IPS-20b (cell line): ENCODE data around the gene AFP.

Experiments used
- H3K27ac ChIP-seq: one replicate; pipeline ENCODE4 v1.5.1; 2013; ENCODE audit warnings: low read length
- H3K27me3 ChIP-seq: 2 replicates; pipeline ENCODE4 v1.6.1; 2013; ENCODE audit warnings: mild to moderate bottlenecking, low read length, inconsistent platforms; ENCODE audit not compliant: insufficient read depth
- H3K36me3 ChIP-seq: 2 replicates; pipeline ENCODE4 v1.6.1; 2013; ENCODE audit warnings: low read depth, mild to moderate bottlenecking, inconsistent platforms, low read length, moderate library complexity; ENCODE audit not compliant: insufficient read depth
- H3K4me1 ChIP-seq: 2 replicates; pipeline ENCODE4 v1.6.1; 2013; ENCODE audit warnings: mild to moderate bottlenecking, control low read depth, inconsistent platforms, low read length, moderate library complexity; ENCODE audit not compliant: insufficient read depth
- H3K4me3 ChIP-seq: 2 replicates; pipeline ENCODE4 v1.5.1; 2013; ENCODE audit warnings: mild to moderate bottlenecking, low read length, inconsistent platforms
- H3K9ac ChIP-seq: 2 replicates; pipeline ENCODE4 v1.6.1; 2013; ENCODE audit warnings: low read depth, mild to moderate bottlenecking, inconsistent platforms, low read length, moderate library complexity
- H3K9me3 ChIP-seq: 2 replicates; pipeline ENCODE4 v1.6.1; 2013; ENCODE audit warnings: mild to moderate bottlenecking, low read depth, low read length, inconsistent platforms; ENCODE audit not compliant: insufficient read depth

Gene AFP

DNA sequence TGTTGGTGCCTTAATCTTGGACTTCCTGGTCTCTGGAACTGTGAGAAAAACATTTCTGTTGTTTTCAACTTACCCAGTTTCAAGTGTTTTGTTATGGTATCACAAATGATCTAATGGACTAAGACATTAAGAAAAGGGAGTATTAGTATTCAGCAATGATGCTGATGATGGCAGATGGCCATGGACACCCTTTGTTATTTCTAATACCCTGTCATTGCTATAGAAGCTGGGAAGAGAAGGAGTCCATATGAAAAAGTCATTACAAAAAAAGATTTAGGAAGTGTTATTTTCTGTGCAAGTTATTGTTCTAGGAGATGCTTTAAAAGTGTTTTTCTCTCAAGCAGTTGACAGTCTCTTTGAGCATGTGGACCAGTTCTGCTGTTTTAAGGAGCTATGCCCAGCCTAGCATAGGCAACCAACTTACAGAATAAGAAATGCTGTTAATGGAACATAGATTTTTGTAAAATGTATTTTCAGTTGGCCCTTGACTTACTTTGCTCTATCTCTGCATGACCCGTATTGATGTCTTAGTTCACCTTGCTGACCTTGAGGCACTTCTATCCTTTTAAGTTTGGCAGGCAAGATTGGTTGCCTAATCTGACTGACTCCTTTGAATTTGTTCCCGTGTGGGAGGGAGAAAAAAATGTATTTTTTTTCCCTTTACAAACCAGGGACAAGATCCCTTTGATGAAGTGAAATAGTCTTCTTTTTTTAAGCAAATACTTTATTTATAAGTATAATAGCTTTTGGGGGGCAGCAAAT is 6.0 kb upstream of the AFP start:
- Histone ChIP-seq H3K27ac (no peak overlapping the region), H3K4me1 (no peaks in the 10 kb centered on the region), H3K27me3 (no peaks in the 10 kb centered on the region), H3K9me3 (no peaks in the 10 kb centered on the region), H3K9ac (no peak overlapping the region), H3K4me3 (no peak overlapping the region), H3K36me3 (no peaks in the 10 kb centered on the region)

DNA sequence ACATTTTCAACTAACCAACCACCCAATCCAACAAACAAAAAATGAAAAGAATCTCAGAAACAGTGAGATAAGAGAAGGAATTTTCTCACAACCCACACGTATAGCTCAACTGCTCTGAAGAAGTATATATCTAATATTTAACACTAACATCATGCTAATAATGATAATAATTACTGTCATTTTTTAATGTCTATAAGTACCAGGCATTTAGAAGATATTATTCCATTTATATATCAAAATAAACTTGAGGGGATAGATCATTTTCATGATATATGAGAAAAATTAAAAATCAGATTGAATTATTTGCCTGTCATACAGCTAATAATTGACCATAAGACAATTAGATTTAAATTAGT is 4.2 kb upstream of the AFP start:
- H3K27me3 ChIP-seq: no peaks in the 10 kb centered on the region
- no peak overlapping the region for H3K27ac ChIP-seq
- no peaks in the 10 kb centered on the region for H3K4me1 ChIP-seq
- H3K36me3 ChIP-seq: no peaks in the 10 kb centered on the region
- H3K9me3 ChIP-seq: no peaks in the 10 kb centered on the region
- H3K4me3 ChIP-seq: no peak overlapping the region
- H3K9ac ChIP-seq: no peak overlapping the region

DNA sequence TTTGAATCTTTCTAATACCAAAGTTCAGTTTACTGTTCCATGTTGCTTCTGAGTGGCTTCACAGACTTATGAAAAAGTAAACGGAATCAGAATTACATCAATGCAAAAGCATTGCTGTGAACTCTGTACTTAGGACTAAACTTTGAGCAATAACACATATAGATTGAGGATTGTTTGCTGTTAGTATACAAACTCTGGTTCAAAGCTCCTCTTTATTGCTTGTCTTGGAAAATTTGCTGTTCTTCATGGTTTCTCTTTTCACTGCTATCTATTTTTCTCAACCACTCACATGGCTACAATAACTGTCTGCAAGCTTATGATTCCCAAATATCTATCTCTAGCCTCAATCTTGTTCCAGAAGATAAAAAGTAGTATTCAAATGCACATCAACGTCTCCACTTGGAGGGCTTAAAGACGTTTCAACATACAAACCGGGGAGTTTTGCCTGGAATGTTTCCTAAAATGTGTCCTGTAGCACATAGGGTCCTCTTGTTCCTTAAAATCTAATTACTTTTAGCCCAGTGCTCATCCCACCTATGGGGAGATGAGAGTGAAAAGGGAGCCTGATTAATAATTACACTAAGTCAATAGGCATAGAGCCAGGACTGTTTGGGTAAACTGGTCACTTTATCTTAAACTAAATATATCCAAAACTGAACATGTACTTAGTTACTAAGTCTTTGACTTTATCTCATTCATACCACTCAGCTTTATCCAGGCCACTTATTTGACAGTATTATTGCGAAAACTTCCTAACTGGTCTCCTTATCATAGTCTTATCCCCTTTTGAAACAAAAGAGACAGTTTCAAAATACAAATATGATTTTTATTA is 3.6 kb upstream of the AFP start:
- H3K36me3 ChIP-seq: no peaks in the 10 kb centered on the region
- H3K4me3 ChIP-seq: no peak overlapping the region
- no peak overlapping the region for H3K27ac ChIP-seq
- H3K4me1 ChIP-seq: no peaks in the 10 kb centered on the region
- no peaks in the 10 kb centered on the region for H3K9me3 ChIP-seq
- no peaks in the 10 kb centered on the region for H3K27me3 ChIP-seq
- no peak overlapping the region for H3K9ac ChIP-seq

DNA sequence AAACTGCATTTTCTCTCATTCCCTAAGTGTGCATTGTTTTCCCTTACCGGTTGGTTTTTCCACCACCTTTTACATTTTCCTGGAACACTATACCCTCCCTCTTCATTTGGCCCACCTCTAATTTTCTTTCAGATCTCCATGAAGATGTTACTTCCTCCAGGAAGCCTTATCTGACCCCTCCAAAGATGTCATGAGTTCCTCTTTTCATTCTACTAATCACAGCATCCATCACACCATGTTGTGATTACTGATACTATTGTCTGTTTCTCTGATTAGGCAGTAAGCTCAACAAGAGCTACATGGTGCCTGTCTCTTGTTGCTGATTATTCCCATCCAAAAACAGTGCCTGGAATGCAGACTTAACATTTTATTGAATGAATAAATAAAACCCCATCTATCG is 2.9 kb upstream of the AFP start:
- Histone ChIP-seq H3K27me3 (no peaks in the 10 kb centered on the region), H3K9me3 (no peaks in the 10 kb centered on the region), H3K4me3 (no peak overlapping the region), H3K27ac (no peak overlapping the region), H3K36me3 (no peaks in the 10 kb centered on the region), H3K4me1 (no peaks in the 10 kb centered on the region), H3K9ac (no peak overlapping the region)

DNA sequence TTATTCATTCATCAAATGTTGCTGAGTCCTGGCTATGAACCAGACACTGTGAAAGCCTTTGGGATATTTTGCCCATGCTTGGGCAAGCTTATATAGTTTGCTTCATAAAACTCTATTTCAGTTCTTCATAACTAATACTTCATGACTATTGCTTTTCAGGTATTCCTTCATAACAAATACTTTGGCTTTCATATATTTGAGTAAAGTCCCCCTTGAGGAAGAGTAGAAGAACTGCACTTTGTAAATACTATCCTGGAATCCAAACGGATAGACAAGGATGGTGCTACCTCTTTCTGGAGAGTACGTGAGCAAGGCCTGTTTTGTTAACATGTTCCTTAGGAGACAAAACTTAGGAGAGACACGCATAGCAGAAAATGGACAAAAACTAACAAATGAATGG is 1.7 kb upstream of the AFP start:
- H3K36me3 ChIP-seq: no peaks in the 10 kb centered on the region
- H3K9ac ChIP-seq: no peak overlapping the region
- H3K27ac ChIP-seq: no peak overlapping the region
- H3K4me3 ChIP-seq: no peak overlapping the region
- no peaks in the 10 kb centered on the region for H3K9me3 ChIP-seq
- no peaks in the 10 kb centered on the region for H3K4me1 ChIP-seq
- H3K27me3 ChIP-seq: no peaks in the 10 kb centered on the region

DNA sequence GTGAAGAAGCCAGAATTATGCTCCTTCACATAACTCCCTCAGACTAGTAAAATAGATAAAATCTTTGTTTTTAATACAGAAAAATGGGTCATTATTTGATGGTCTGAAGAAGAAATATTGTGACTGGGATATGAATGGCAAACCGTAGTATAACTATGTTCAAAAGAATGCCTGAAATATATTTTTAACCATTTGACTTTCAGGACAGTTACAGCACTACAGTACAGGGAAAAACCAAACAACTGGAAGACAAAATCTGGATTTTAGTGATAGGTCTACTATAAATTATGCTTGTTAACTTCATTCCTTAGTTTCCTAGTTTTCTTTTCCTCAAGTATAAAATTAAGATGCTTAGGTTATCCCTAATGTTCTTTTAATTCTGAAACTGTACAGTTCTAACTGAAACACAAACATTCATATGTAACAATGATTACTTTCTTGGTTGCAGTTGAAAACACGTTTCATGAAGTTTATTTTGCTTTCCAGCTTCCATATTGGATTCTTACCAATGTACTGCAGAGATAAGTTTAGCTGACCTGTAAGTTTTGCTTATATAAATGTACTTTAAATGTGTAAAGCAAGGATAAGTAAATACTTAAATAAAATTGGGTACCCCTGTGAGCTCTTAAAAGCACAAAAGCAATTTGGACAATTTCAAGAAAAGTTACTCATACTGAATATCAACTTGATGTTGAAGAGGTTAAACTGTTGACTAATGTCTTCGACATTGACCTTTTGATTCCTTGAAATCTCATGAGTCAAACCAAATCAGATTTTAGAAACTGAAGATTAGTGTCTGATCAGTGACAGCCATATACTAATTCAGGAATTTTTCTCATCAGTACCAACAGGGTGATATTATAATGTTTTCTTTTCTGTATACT is 895 bp downstream of the AFP start:
- Histone ChIP-seq H3K4me3 (no peak overlapping the region), H3K27ac (no peak overlapping the region), H3K9me3 (no peaks in the 10 kb centered on the region), H3K9ac (no peak overlapping the region), H3K4me1 (no peaks in the 10 kb centered on the region), H3K36me3 (no peaks in the 10 kb centered on the region), H3K27me3 (no peaks in the 10 kb centered on the region)

DNA sequence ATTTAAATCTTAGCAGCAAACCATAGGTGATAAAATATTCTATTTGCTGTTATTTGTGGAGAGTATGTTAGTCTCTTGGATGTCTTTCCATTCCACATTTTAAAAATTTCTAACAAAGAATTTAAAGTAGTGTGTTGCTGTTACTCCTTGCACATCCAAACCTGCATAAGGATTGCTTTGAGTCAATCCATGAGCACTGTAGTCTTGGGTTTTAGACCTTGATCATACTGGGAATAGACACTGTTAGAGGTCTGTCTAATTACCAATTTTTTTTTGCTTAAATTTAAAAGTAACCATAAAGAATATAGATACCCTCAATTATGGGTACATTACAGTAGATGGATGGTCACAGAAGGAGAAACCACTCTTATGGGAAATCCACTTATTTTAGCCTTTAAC is 1.5 kb downstream of the AFP start:
- Histone ChIP-seq H3K9me3 (no peaks in the 10 kb centered on the region), H3K4me3 (no peak overlapping the region), H3K4me1 (no peaks in the 10 kb centered on the region), H3K27me3 (no peaks in the 10 kb centered on the region), H3K27ac (no peak overlapping the region), H3K36me3 (no peaks in the 10 kb centered on the region), H3K9ac (no peak overlapping the region)

DNA sequence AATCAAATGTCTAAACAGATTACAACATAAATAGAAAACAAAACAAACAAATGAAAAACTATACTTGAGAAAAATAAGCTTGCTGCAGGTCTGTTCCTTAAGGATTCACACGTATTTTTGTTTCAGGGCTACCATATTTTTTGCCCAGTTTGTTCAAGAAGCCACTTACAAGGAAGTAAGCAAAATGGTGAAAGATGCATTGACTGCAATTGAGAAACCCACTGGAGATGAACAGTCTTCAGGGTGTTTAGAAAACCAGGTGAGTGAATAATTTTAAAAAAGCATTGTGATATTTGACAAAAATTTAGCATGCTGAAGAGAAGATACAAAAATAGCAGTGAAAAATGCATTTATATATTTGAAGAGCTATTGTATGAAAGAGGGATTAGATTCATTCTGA is 2.0 kb downstream of the AFP start:
- no peak overlapping the region for H3K9ac ChIP-seq
- no peaks in the 10 kb centered on the region for H3K36me3 ChIP-seq
- H3K9me3 ChIP-seq: no peaks in the 10 kb centered on the region
- H3K27ac ChIP-seq: no peak overlapping the region
- no peaks in the 10 kb centered on the region for H3K4me1 ChIP-seq
- no peaks in the 10 kb centered on the region for H3K27me3 ChIP-seq
- H3K4me3 ChIP-seq: no peak overlapping the region

DNA sequence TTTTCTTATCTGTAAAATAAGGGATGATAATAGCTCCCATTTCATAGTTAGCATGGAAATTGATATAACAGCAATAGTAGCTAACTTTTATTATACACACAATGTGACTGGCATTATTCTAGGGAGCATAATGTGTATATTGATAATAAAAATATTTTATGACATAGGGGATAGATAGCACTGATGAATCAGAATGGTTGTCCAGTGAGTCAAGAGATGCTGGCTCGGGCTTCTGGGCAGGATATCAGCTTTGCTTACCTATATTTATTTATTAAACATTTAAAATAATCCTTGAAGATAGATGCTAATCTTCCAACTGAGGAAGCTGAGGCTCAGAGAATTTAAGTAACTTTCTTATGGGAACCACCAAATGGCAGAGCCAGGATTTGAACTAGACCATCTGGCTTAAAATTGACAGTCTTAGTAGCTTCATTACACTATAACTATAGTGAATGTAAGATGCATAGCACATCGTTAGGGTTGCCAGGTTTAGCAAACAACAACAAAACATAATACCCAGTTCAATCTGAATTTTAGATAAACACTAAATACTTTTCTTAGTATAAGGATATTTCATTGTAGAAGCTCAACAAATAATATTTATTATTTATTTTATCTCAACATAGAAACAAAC is 2.7 kb downstream of the AFP start:
- H3K27ac ChIP-seq: no peak overlapping the region
- H3K27me3 ChIP-seq: no peaks in the 10 kb centered on the region
- H3K9me3 ChIP-seq: no peaks in the 10 kb centered on the region
- no peak overlapping the region for H3K4me3 ChIP-seq
- H3K36me3 ChIP-seq: no peaks in the 10 kb centered on the region
- H3K9ac ChIP-seq: no peak overlapping the region
- no peaks in the 10 kb centered on the region for H3K4me1 ChIP-seq

DNA sequence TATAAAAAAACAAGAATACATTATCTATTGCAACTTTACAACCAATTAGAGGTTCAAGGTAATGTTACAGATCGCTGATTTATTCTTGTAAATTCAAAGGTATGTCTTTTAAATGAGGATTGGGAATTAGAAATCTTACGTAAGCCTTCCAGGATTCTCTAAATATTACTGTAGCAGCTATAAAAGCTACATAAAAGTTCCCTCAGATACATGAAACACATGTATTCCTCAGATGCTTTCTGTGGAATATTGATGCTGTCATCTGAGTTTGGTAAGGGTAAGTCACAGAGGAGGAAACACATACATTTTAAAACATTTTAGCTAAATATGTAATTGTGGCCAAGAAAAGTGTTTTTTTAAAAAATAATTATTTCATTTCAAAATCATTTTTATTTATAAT is 3.4 kb downstream of the AFP start:
- Histone ChIP-seq H3K4me1 (no peaks in the 10 kb centered on the region), H3K27ac (no peak overlapping the region), H3K9ac (no peak overlapping the region), H3K9me3 (no peaks in the 10 kb centered on the region), H3K36me3 (no peaks in the 10 kb centered on the region), H3K4me3 (no peak overlapping the region), H3K27me3 (no peaks in the 10 kb centered on the region)

DNA sequence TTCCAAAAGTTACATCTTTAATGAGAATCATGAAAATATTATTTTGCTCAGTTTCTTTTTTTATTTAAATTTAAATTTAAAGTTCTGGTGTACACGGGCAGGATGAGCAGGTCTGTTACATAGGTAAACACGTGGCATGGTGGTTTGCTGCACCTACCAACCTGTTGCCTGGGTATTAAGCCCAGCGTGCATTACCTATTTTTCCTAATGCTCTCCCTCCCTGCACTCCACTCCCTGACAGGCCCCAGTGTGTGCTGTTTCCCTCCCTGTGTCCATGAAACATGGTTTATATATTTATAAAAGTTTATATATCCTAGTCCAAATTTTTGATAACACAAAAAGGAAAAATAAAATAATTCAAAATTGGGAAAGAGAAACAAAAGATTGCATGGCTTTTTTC is 4.0 kb downstream of the AFP start:
- H3K4me1 ChIP-seq: no peaks in the 10 kb centered on the region
- no peak overlapping the region for H3K4me3 ChIP-seq
- H3K27ac ChIP-seq: no peak overlapping the region
- H3K27me3 ChIP-seq: no peaks in the 10 kb centered on the region
- no peak overlapping the region for H3K9ac ChIP-seq
- no peaks in the 10 kb centered on the region for H3K9me3 ChIP-seq
- H3K36me3 ChIP-seq: no peaks in the 10 kb centered on the region
